ENCODE data around the gene KRTAP20-3. TPM values are rescaled to one million over a fixed set of nuclear protein-coding genes. Genes with fewer than 3 reads are reported as not detected.

KRTAP20-3 gene
- total and polyA plus RNA-seq, 2 donors (not counting 3 experiments of a cell fraction or from before 2014, with no cell fraction given) = not detected

DNA sequence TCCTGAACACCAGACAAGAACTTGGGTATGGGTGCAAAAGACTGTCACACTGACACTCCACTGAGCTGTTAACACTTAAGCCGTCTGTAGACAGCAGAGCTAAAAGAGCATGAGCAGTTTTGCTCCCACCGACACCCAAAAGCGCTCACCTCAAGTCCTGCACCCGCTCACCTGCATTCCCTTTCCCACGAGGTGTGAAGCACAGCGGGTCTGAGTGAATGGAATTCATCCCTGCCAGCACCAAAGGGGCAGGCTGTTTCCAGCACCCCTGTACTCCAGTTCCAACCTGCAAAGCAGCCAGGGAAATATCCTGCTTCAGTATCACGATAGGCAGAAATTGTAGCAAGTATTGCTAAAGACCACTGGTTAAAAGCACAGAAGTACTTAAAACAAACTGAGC, 47.2 kb downstream of the KRTAP20-3 start:
- H3K4me2 ChIP-seq (ENCODE audit: insufficient read depth, low read length) = no peak overlapping the region
- DNase-seq (ENCODE audit: low read depth, low spot score) = no peak
- no peaks in the 10 kb centered on the region for H3K79me2 ChIP-seq (ENCODE audit: control insufficient read depth, insufficient read depth, low read length)
- intact Hi-C loops (cut with micrococcal nuclease) (no loop called here), dilution Hi-C loops (cut with MboI; ENCODE audit: extremely low pct_ligation_motif_present, low sequenced_read_pairs) (no loop called here)
- FAIRE-seq = no peak
- peaks cover 2% of the 10 kb centered on the region for H3K9me3 ChIP-seq (replicated peaks; ENCODE audit: control insufficient read depth, insufficient read depth, low read length)
- no peak for TF ChIP-seq EZH2 (IDR thresholded peaks at IDR 0.05; ENCODE audit: borderline replicate concordance, low read depth, low read length, severe bottlenecking)
- TF ChIP-seq POLR2A (IDR thresholded peaks at IDR 0.05; ENCODE audit: low read depth, low read length) = no peak
- H3K9me1 ChIP-seq (replicated peaks; ENCODE audit: control insufficient read depth, extremely low read depth, insufficient read depth, low read length) = no peaks in the 10 kb centered on the region
- CTCF ChIA-PET = no interaction called here
- H2AFZ ChIP-seq (ENCODE audit: low read depth, low read length) = no peak overlapping the region
- no peaks in the 10 kb centered on the region for H3K36me3 ChIP-seq (ENCODE audit: control insufficient read depth in 2 of 2, extremely low read depth in 1 of 2, insufficient read depth in 2 of 2, low read length in 2 of 2)
- no peaks in the 10 kb centered on the region for H4K20me1 ChIP-seq (replicated peaks; ENCODE audit: control insufficient read depth, extremely low read depth, insufficient read depth, low read length)
- H3K9ac ChIP-seq (replicated peaks; ENCODE audit: extremely low read depth, insufficient read depth, low read length) = no peak overlapping the region
- H3K27me3 ChIP-seq (ENCODE audit: control insufficient read depth in 2 of 2, insufficient read depth in 2 of 2, low read length in 2 of 2) = no peaks in the 10 kb centered on the region
- H3K4me1 ChIP-seq (ENCODE audit: control insufficient read depth, extremely low read depth, insufficient read depth, low read length) = no peaks in the 10 kb centered on the region
- no TSS peak for BruUV-seq (replicated peaks)
- POLR2A ChIA-PET = no interaction called here
- H3K27ac ChIP-seq (ENCODE audit: insufficient read depth, low read depth, low read length) = no peak overlapping the region
- no peak overlapping the region for H3K4me3 ChIP-seq (replicated peaks in 1 of 3; ENCODE audit: insufficient read depth in 1 of 3, low read depth in 1 of 3, low read length in 3 of 3)

Small RNAs within 50 kb of the gene (small RNA-seq; reads per million reads assigned to genes)
- gene KRTAP20-1 (ENCODE audit: insufficient read depth, insufficient read length, low read depth, low replicate concordance) = not detected
- not detected for gene KRTAP20-3 (ENCODE audit: insufficient read depth, insufficient read length, low read depth, low replicate concordance)
- gene KRTAP20-4 (ENCODE audit: insufficient read depth, insufficient read length, low read depth, low replicate concordance) = not detected
- gene KRTAP22-1 (ENCODE audit: insufficient read depth, insufficient read length, low read depth, low replicate concordance) = not detected

Other genes with a start within 250 kb of the KRTAP20-3 start
- not detected in 2 replicates for gene KRTAP13-1, start 246.8 kb upstream of the KRTAP20-3 start, total RNA-seq
- not detected in 2 replicates for gene KRTAP13-1, start 246.8 kb upstream of the KRTAP20-3 start, polyA plus RNA-seq
- not detected in 2 replicates for gene KRTAP13-3, start 216.9 kb upstream of the KRTAP20-3 start, total RNA-seq
- gene KRTAP13-3, start 216.9 kb upstream of the KRTAP20-3 start, polyA plus RNA-seq = not detected in 2 replicates
- not detected in 2 replicates for gene KRTAP13-4, start 212.6 kb upstream of the KRTAP20-3 start, total RNA-seq
- gene KRTAP13-4, start 212.6 kb upstream of the KRTAP20-3 start, polyA plus RNA-seq = not detected in 2 replicates
- gene KRTAP15-1, start 202.6 kb upstream of the KRTAP20-3 start, total RNA-seq = not detected in 2 replicates
- not detected in 2 replicates for gene KRTAP15-1, start 202.6 kb upstream of the KRTAP20-3 start, polyA plus RNA-seq
- gene KRTAP19-1, start 162.5 kb upstream of the KRTAP20-3 start, total RNA-seq = not detected in 2 replicates
- gene KRTAP19-1, start 162.5 kb upstream of the KRTAP20-3 start, polyA plus RNA-seq = not detected in 2 replicates
- not detected in 2 replicates for gene KRTAP19-2, start 155.4 kb upstream of the KRTAP20-3 start, total RNA-seq
- not detected in 2 replicates for gene KRTAP19-2, start 155.4 kb upstream of the KRTAP20-3 start, polyA plus RNA-seq
- not detected in 2 replicates for gene KRTAP19-3, start 150.9 kb upstream of the KRTAP20-3 start, total RNA-seq
- not detected in 2 replicates for gene KRTAP19-3, start 150.9 kb upstream of the KRTAP20-3 start, polyA plus RNA-seq
- not detected in 2 replicates for gene KRTAP19-4, start 145.7 kb upstream of the KRTAP20-3 start, total RNA-seq
- gene KRTAP19-4, start 145.7 kb upstream of the KRTAP20-3 start, polyA plus RNA-seq = not detected in 2 replicates
- gene KRTAP19-5, start 140.7 kb upstream of the KRTAP20-3 start, total RNA-seq = not detected in 2 replicates
- gene KRTAP19-5, start 140.7 kb upstream of the KRTAP20-3 start, polyA plus RNA-seq = not detected in 2 replicates
- gene KRTAP19-6, start 101.0 kb upstream of the KRTAP20-3 start, total RNA-seq = not detected in 2 replicates
- gene KRTAP19-6, start 101.0 kb upstream of the KRTAP20-3 start, polyA plus RNA-seq = not detected in 2 replicates
- not detected in 2 replicates for gene KRTAP19-7, start 81.5 kb upstream of the KRTAP20-3 start, total RNA-seq
- not detected in 2 replicates for gene KRTAP19-7, start 81.5 kb upstream of the KRTAP20-3 start, polyA plus RNA-seq
- gene KRTAP22-2, start 52.5 kb upstream of the KRTAP20-3 start, total RNA-seq = not detected in 2 replicates
- gene KRTAP22-2, start 52.5 kb upstream of the KRTAP20-3 start, polyA plus RNA-seq = not detected in 2 replicates
- not detected in 2 replicates for gene KRTAP6-3, start 50.4 kb upstream of the KRTAP20-3 start, total RNA-seq
- not detected in 2 replicates for gene KRTAP6-3, start 50.4 kb upstream of the KRTAP20-3 start, polyA plus RNA-seq
- gene KRTAP6-2, start 44.0 kb upstream of the KRTAP20-3 start, total RNA-seq = not detected in 2 replicates
- gene KRTAP6-2, start 44.0 kb upstream of the KRTAP20-3 start, polyA plus RNA-seq = not detected in 2 replicates
- gene KRTAP22-1, start 41.8 kb upstream of the KRTAP20-3 start, total RNA-seq = not detected in 2 replicates
- not detected in 2 replicates for gene KRTAP22-1, start 41.8 kb upstream of the KRTAP20-3 start, polyA plus RNA-seq
- gene KRTAP6-1, start 28.9 kb upstream of the KRTAP20-3 start, total RNA-seq = not detected in 2 replicates
- gene KRTAP6-1, start 28.9 kb upstream of the KRTAP20-3 start, polyA plus RNA-seq = not detected in 2 replicates
- not detected in 2 replicates for gene KRTAP20-1, start 26.4 kb upstream of the KRTAP20-3 start, total RNA-seq
- not detected in 2 replicates for gene KRTAP20-1, start 26.4 kb upstream of the KRTAP20-3 start, polyA plus RNA-seq
- not detected in 2 replicates for gene KRTAP20-4, start 22.2 kb upstream of the KRTAP20-3 start, total RNA-seq
- not detected in 2 replicates for gene KRTAP20-4, start 22.2 kb upstream of the KRTAP20-3 start, polyA plus RNA-seq
- gene KRTAP20-2, start 7.7 kb upstream of the KRTAP20-3 start, total RNA-seq = not detected in 2 replicates
- not detected in 2 replicates for gene KRTAP20-2, start 7.7 kb upstream of the KRTAP20-3 start, polyA plus RNA-seq
- gene KRTAP21-3, start 75.9 kb downstream of the KRTAP20-3 start, total RNA-seq = not detected in 2 replicates
- gene KRTAP21-3, start 75.9 kb downstream of the KRTAP20-3 start, polyA plus RNA-seq = not detected in 2 replicates
- not detected in 2 replicates for gene KRTAP21-2, start 104.4 kb downstream of the KRTAP20-3 start, total RNA-seq
- not detected in 2 replicates for gene KRTAP21-2, start 104.4 kb downstream of the KRTAP20-3 start, polyA plus RNA-seq
- not detected in 2 replicates for gene KRTAP21-1, start 112.6 kb downstream of the KRTAP20-3 start, total RNA-seq
- gene KRTAP21-1, start 112.6 kb downstream of the KRTAP20-3 start, polyA plus RNA-seq = not detected in 2 replicates
- not detected in 2 replicates for gene KRTAP8-1, start 170.4 kb downstream of the KRTAP20-3 start, total RNA-seq
- gene KRTAP8-1, start 170.4 kb downstream of the KRTAP20-3 start, polyA plus RNA-seq = not detected in 2 replicates
- not detected in 2 replicates for gene KRTAP7-1, start 186.9 kb downstream of the KRTAP20-3 start, total RNA-seq
- gene KRTAP7-1, start 186.9 kb downstream of the KRTAP20-3 start, polyA plus RNA-seq = not detected in 2 replicates
- not detected in 2 replicates for gene KRTAP11-1, start 238.7 kb downstream of the KRTAP20-3 start, total RNA-seq
- not detected in 2 replicates for gene KRTAP11-1, start 238.7 kb downstream of the KRTAP20-3 start, polyA plus RNA-seq